ENCODE results near the gene COL13A1.

COL13A1 gene

DNA sequence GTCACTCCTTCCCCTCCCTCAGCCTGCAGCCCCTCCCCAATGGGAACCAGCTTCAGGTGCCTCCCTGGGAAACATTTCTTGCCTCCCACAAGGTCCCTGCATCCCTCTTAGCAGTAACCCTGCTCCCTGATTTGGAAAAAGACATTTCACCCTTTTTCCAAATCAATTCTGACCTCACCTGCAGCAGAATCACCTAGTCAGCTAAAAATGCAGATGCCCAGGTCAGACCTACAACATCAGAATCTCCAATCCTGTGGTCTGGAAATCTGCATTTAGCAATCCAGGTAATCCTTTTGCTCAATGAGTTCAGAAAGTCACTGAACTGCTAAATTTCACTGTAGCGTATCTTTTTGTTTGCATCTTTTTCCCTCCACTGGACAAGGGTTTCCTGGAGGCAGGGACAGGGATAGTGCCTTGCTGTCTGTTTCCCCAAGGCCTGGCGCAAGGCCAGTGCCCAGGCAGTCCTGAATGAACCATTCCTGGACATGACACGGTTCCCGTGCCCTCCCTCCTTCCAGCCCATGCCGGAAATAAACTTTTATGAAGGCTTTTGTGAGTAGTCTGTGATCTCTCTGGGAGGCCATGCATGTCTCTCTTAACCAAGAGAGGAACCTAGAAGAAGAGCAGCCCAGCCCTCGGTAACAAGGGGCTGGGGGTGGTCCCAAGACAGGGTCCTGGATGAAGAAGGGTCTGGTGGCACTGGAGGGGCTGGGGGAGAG, 44.0 kb downstream of the COL13A1 start:
- DNase-seq (ENCODE audit: low read depth in 2 of 2) = no peak

DNA sequence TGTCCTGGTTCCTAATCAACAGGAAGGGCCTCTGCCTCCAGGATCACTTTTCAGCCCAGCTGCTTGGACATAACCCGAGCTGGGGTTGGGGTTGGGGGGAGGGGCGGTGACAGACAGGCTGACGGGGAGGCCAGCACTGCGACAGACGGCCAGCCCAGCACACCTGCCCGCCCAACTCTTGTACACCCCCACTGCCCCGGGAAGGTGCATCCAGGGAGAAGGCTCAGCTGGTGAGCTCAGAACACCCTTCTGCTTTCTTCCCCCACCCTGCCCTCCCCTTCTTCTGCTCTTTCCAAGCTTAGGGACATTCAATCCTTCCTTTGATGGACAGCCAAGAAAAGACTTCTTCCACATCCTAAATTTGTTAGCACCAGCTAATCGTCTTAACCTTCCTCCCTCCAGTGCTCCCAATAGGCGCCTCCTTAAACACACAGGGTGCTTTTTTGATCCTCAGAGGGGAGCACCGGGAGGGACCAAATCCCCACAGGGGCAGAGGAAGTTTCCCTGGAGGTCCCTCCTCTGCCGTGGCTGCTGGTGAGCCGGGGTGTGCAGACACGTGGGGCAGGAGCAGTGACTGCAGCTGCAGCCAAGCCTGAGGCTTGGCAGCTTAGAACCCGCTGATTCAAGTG, 44.7 kb downstream of the COL13A1 start:
- DNase-seq (ENCODE audit: low read depth in 2 of 2) = no peak

GRCh38 chr10:69847458-69847857, 45.8 kb downstream of the COL13A1 start:
- no peak for DNase-seq (ENCODE audit: low read depth in 2 of 2)

DNA sequence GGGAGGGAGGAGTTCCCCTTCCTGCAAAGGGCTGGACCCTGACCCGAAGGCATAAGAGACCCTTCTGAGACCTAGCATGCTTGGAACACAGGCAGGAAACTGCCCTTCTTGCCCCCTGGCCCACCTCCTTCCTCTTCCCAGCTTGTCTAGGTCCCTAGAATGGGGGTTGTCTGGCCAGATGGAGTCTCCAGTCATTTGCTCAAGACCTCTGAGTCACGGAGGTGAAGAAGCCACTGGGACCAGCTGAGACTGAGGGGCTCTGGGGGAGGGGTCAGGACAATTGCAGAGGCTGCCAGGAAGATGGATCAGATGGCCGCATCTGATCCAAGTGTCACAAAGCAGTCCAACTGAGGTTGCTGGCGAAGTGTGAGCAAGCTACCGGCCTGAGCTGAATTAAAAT, 46.2 kb downstream of the COL13A1 start:
- DNase-seq (ENCODE audit: low read depth in 2 of 2) = no peak

DNA sequence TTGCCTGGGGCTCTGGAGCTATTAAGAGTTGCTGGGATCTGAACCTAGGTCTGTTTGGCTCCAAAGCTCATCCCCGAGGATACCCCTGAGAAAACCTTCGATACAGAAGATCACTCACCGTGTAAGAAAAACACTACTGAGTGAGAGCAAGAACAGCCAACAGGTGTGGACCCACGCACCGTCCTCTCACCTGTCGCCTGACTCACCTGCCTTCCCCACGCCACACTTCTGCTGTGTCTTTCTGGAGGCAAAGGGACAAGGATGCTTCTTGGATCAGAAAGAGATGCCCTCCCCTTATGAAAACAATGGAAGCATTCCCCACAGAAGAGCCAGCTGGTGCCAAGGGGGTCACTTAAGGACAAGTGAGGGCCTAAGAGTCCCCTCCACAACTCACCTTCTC, 46.7 kb downstream of the COL13A1 start:
- DNase-seq (ENCODE audit: low read depth in 2 of 2) = no peak

DNA sequence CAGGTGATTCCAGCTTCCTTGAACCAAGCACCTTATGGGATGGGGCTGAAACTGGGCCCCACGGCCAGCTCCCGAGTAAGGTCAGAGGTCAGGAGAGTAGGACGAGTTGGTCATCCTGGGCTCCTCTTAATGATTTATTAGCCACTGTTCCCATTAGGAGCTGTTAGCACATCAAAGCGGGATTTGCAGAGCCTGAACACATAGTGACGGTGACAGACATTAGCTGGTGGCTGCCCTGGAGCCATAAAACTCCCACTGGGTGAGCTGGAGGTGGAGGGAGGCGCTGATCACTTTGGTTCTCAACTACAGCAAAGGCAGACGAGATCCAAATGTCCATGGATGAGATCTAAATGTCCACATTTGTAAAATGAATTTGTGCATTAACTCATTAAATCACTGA, 48.1 kb downstream of the COL13A1 start:
- DNase-seq (ENCODE audit: low read depth in 2 of 2) = no peak

GRCh38 chr10:69850440-69850839, 48.7 kb downstream of the COL13A1 start:
- no peak for DNase-seq (ENCODE audit: low read depth in 2 of 2)

- no peak for DNase-seq (ENCODE audit: low read depth in 2 of 2)
Measured at GRCh38 chr10:69851306-69851705, 49.6 kb downstream of the COL13A1 start.

DNA sequence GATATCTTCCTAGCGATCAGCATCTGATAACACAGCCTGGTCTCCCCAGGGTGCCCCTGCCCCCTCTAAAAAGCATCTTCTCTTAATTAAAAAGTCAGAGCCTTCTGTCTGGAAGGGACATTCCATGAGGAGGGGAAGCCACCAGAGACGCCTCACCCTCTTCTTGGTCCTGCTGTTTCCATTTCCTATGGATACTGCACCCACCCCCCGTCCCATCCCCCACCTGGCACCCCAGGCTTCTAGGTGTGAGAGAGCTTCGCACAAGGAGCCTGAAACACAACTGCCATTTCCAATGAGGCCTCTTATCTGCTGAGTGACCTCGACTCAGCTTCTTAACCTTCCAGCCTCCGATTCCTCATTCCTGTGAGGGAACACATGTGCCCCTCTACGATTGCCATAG, 51.4 kb downstream of the COL13A1 start:
- DNase-seq (ENCODE audit: low read depth in 2 of 2) = no peak

- no peak for DNase-seq (ENCODE audit: low read depth in 2 of 2)
Measured at GRCh38 chr10:69854511-69855345, 53.0 kb downstream of the COL13A1 start.

GRCh38 chr10:69855346-69856111, 53.8 kb downstream of the COL13A1 start:
- DNase-seq (ENCODE audit: low read depth in 2 of 2) = no peak

GRCh38 chr10:69856601-69857166, 55.0 kb downstream of the COL13A1 start:
- DNase-seq (ENCODE audit: low read depth in 2 of 2) = no peak

GRCh38 chr10:69858201-69858600, 56.5 kb downstream of the COL13A1 start:
- no peak for DNase-seq (ENCODE audit: low read depth in 2 of 2)

- no peak for DNase-seq (ENCODE audit: low read depth in 2 of 2)
Measured at GRCh38 chr10:69860271-69860670, 58.6 kb downstream of the COL13A1 start.

DNA sequence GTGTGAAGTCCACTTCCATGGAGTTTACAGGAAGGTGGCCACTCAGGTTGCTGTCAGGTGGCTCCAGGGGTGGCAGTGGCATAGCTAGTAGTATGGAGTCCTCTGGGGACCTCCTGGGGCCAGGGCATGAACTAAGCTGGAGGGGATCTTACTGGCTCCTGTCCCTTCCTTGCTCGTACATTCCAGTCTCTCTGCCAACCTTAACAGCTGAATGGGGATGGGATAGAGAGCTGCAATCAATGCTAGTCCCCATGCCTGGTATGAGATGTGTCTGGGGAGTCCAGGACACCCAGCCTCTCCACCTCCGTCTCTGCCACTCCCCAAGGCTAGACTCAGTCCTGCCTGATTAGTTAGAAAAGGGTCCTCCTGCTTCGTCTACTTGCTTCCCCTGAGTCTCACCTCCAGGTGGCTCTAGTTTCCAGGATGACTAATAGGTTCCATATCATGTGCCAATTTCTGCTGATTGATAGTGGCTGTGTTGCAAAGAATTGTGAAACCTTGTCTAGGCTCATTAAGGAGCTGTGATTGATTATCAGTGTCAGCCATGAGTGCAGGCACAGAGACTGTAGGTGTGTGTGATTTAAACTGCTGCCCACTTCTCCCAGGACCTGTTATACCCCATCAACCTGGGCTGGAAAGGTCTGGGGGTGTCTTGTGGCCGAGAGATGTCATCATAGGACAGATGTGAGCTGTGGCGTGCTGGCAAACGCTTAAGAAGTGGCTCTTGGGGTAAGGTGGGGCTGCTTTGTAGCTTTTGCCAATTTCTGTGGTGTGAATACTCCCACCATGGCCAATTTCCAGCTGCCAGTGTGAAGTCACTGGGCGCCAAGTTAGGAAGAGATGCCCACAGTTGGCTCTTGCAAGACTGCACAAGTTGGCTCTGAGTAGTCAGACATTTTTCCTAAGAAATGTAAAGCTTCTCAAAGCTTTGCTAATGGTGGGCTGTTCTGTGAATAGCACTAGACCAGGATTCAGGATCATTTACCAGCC, 59.8 kb downstream of the COL13A1 start:
- DNase-seq (ENCODE audit: low read depth in 2 of 2) = peak; percentile 89

GRCh38 chr10:69862882-69863530, 61.3 kb downstream of the COL13A1 start:
- no peak for DNase-seq (ENCODE audit: low read depth in 2 of 2)

DNA sequence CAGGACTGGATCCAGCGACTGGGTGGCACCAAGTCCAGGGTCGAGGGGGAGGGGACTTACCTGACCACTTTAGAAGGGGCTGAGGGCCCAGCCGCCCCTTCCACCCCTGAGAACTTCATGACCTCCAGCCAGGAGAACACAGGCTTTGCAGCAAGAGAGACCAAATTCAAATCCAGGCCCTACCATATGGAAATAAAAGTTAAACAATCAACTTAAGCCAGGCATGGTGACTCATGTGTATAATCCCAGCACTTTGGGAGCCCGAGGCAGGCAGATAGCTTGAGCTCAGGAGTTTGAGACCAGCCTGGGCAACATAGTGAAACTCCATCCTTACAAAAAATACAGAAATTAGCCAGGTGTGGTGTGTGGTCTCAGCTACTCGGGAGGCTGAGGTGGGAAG, 61.9 kb downstream of the COL13A1 start:
- DNase-seq (ENCODE audit: low read depth in 2 of 2) = no peak

GRCh38 chr10:69864321-69864720, 62.6 kb downstream of the COL13A1 start:
- peak; percentile 67 to 77 for DNase-seq (ENCODE audit: low read depth in 2 of 2)

DNA sequence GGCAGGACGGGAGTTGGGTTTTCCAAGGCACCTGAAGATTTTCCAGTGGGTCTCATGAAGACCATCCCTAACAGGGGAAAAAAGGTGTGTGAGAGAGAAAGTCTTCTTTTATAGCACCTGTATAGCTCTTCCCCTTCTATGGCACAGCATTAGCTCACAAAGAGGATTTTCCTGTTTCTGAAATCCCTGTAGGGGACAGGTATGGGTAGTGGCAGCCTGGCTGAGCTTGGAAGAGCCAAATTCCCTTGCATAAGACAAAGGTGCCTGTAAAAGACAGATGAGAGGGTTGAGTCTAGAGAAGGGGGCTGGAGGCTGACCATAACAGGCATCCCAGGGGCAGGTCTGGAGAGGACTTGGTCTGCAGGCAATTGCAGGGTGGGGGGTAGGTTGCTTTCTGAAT, 63.7 kb downstream of the COL13A1 start:
- DNase-seq (ENCODE audit: low read depth in 2 of 2) = no peak

DNA sequence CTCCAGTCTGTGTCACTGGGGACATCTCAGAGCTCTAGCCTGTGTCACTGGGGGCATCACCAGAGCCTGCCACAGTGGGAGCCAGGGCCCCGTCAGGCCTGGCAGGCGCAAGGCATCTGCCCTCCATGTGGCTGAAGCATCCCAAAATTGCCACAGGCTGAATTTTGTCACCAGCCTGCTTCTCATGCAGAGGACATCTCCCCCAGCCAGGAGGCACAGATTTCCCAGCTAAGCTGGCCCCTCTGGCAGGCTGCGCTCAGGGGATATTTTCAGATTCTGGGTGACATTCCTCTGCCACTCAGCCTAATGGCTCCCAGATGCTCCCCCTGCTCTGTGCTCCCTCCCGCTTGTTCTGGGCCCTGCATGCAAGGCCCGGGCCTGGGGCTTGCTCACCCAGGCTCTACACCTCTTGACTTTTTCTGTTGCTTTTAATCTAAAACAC, 64.6 kb downstream of the COL13A1 start:
- DNase-seq (ENCODE audit: low read depth in 2 of 2) = no peak
